OCI-LY7 (cell line): ENCODE measurements around the gene DGKG.

Experiments
- EZH2phosphoT487 ChIP-seq: fragments of 200-600 bp; sonication (generic); IDR thresholded peaks from 2 replicates; pipeline ENCODE4 v1.6.1; 2018; ENCODE audit warnings: low read depth, borderline replicate concordance, mild to moderate bottlenecking, mixed run types, antibody characterized with exemption, low read length, moderate library complexity, mixed read lengths
- TF ChIP-seq, protein P1 (sequence below): fragments of 200-600 bp; sonication (generic); conservative IDR thresholded peaks from 2 replicates; pipeline ENCODE4 v1.5.1; 2014; ENCODE audit warnings: mild to moderate bottlenecking, antibody characterized with exemption, low read length, moderate library complexity, mixed read lengths

DNA sequence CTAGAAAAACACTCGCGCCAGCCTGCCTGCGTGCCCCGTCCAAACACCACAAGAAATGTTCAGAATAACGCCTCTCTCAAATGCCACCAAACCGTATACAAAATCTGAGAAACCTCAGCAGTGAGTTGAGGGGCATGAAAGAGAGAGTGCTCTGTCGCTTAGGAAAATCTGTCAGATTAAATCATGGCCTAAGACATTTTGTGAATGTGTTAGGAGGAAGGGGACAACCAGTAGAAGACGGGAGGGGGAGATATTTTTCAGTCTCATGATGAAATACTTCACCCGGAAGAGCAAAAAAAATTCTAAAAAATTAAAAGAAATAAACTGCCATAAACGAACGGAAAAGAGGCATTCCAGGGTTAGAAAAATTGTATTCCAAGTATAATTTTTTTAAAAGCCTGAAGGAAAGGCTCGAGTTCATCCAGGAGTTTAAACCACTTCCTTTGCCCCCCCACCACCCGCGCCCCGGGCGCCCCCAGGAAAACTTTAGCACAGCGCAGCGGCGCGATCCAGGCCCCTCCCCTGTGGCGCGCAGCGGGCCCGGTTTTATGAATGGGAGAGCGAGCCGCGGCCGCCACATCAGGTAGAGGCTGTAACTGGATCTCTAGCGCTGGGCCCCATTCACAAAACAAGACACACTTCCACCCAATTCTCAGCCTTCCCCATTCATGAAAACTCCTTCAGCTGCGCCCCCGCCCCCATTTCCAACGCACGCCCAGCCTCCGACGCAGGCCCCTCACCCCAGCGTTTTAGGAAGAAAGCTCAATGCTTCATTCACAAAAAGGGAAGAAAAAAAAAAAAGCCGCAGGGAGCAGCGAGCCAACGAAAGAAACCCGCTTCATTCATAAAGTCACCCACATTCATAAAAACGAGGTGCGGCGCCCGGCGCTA, 254.6 kb downstream of the DGKG start:
- TF ChIP-seq, protein P1, sequence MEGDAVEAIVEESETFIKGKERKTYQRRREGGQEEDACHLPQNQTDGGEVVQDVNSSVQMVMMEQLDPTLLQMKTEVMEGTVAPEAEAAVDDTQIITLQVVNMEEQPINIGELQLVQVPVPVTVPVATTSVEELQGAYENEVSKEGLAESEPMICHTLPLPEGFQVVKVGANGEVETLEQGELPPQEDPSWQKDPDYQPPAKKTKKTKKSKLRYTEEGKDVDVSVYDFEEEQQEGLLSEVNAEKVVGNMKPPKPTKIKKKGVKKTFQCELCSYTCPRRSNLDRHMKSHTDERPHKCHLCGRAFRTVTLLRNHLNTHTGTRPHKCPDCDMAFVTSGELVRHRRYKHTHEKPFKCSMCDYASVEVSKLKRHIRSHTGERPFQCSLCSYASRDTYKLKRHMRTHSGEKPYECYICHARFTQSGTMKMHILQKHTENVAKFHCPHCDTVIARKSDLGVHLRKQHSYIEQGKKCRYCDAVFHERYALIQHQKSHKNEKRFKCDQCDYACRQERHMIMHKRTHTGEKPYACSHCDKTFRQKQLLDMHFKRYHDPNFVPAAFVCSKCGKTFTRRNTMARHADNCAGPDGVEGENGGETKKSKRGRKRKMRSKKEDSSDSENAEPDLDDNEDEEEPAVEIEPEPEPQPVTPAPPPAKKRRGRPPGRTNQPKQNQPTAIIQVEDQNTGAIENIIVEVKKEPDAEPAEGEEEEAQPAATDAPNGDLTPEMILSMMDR = no peak
- TF ChIP-seq EZH2phosphoT487 = no peak; the same call in 1 of the 2 replicates
